Immature natural killer cell (primary cell): ENCODE measurements around the gene GHITM. TPM values are rescaled to one million over a fixed set of nuclear protein-coding genes. Genes with fewer than 3 reads are reported as not detected.
"Not testable (repeated sequence)": the region's sequence is repeated elsewhere in the genome, so short reads cannot be mapped to it uniquely, and the experiment has no call there.

Experiments used
- DNase-seq, 3 donors: peaks; one replicate each; pipeline ENCODE4 v3.0.0; 2022; ENCODE audit warnings: mixed read lengths in 1 of 3
- H3K27ac Mint-ChIP-seq, 6 donors: one replicate each; pipeline ENCODE4 v1.8.0; 2020; ENCODE audit warnings: mixed read lengths in 6 of 6, mild to moderate bottlenecking in 5 of 6, inconsistent platforms in 4 of 6, moderate library complexity in 3 of 6
- H3K27me3 Mint-ChIP-seq, 3 donors: one replicate each; pipeline ENCODE4 v1.8.0; 2020 to 2021; ENCODE audit warnings: low read depth in 3 of 3, mild to moderate bottlenecking in 3 of 3, mixed read lengths in 3 of 3, moderate library complexity in 3 of 3, inconsistent platforms in 1 of 3
- H3K36me3 Mint-ChIP-seq, 3 donors: one replicate each; pipeline ENCODE4 v1.8.0; 2020; ENCODE audit warnings: mixed read lengths in 3 of 3, inconsistent platforms in 2 of 3, mild to moderate bottlenecking in 2 of 3
- H3K4me1 Mint-ChIP-seq, 2 donors: one replicate each; pipeline ENCODE4 v1.8.0; 2020; ENCODE audit warnings: inconsistent platforms in 2 of 2, mild to moderate bottlenecking in 2 of 2, mixed read lengths in 2 of 2, moderate library complexity in 1 of 2
- H3K4me3 Mint-ChIP-seq, 5 donors: one replicate each; pipeline ENCODE4 v1.8.0; 2020; ENCODE audit warnings: mild to moderate bottlenecking in 5 of 5, mixed read lengths in 5 of 5, inconsistent platforms in 3 of 5, moderate library complexity in 3 of 5
- H3K9me3 Mint-ChIP-seq, 6 donors: one replicate each; pipeline ENCODE4 v1.8.0; 2020; ENCODE audit warnings: mild to moderate bottlenecking in 6 of 6, mixed read lengths in 6 of 6, inconsistent platforms in 4 of 6, moderate library complexity in 3 of 6
- polyA plus RNA-seq, 3 donors: library from polyadenylated mRNA; unstranded; fragments of 300-500 nt; fragmentation: Illumina TruSeq; gene quantifications; one replicate each; pipeline ENCODE4 v1.2.3, GENCODE V29; 2021

GHITM gene
- polyA plus RNA-seq, 3 donors from 2014 or later, result 299 to 699 (median 342) TPM

DNA sequence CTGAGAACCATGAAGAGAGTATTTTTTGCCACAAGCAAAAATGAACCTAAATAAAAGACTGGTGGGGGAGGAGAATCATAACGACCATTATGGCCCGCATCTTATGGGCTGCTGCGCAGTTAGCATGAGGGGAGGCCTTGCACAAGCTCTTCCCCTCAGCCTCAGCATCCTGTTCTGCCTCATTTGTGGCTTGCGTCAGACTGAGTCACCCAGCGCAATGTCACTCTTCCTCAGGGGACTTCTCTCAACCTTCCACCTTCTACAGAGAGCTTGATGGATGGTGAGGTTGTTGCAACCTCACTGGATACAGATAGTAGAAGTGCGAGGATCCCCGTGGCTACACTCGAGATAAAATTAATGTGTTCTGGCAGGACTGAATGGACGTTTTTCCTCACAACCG is 17.5 kb downstream of the GHITM start:
- peaks cover 5 to 20% (median 11%) of the 10 kb centered on the region in 3 donors for H3K36me3 Mint-ChIP-seq
- DNase-seq, result peak; percentile 29 to 60 (median 39)
- H3K9me3 Mint-ChIP-seq, result no peaks in the 10 kb centered on the region
- peaks cover 0 to 8% (median 7%) of the 10 kb centered on the region in 3 donors for H3K27me3 Mint-ChIP-seq
- H3K4me3 Mint-ChIP-seq, result peak overlapping the region; percentile 7 to 72 (median 30)
- H3K4me1 Mint-ChIP-seq, result peaks cover 19 to 23% of the 10 kb centered on the region in 2 donors
- peak overlapping the region; percentile 44 to 91 (median 88) for H3K27ac Mint-ChIP-seq

DNA sequence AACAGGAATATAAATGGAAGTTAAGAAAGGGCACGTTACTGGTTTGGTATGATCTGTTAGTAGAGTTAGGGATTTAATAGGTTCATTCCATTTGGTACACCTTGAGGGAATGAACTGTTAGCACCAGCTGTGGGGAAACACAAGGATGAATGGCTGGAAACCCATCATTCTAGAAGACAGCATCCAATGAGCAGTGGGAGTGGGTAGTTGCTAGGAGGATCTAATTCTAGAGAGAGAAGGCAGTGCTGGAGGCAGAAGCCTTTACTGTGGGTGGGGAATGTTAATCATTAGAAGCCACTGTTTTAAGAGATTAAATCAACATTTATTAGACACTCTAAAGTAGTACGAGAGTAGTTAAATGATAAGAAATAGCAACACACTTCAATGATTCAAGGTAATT is 18.8 kb downstream of the GHITM start:
- peaks cover 0 to 9% (median 8%) of the 10 kb centered on the region in 3 donors for H3K27me3 Mint-ChIP-seq
- peaks cover 19 to 23% of the 10 kb centered on the region in 2 donors for H3K4me1 Mint-ChIP-seq
- H3K27ac Mint-ChIP-seq, result peak overlapping the region in 2 of 6 donors; percentile 51 to 62
- H3K9me3 Mint-ChIP-seq, result no peaks in the 10 kb centered on the region
- H3K4me3 Mint-ChIP-seq, result no peak overlapping the region
- peaks cover 5 to 15% (median 6%) of the 10 kb centered on the region in 3 donors for H3K36me3 Mint-ChIP-seq
- DNase-seq, result no peak

DNA sequence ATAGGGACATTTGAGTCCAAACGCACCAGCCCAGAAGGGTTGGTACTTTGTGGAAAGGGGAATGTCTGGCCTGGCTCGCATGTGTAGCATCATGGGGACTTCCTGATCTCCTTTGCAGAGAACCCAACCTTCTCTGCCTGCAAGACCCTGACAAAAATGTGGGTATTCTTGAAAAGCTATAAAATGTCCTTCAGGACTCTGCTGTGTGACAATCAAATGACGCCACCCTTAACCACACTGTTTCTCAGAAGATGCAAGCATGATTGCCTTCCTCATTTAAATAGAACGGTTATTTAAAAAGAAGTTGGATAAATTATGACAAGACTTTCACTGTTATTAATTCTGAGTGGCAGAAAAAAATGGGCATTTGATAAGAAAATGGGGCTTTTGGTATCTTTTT is 19.2 kb downstream of the GHITM start:
- peaks cover 4 to 11% (median 4%) of the 10 kb centered on the region in 3 donors for H3K36me3 Mint-ChIP-seq
- no peaks in the 10 kb centered on the region for H3K9me3 Mint-ChIP-seq
- no peak overlapping the region for H3K4me3 Mint-ChIP-seq
- peaks cover 19 to 23% of the 10 kb centered on the region in 2 donors for H3K4me1 Mint-ChIP-seq
- H3K27me3 Mint-ChIP-seq, result peaks cover 1 to 9% (median 8%) of the 10 kb centered on the region in 3 donors
- peak overlapping the region in 3 of 6 donors; percentile 3 to 51 (median 41) for H3K27ac Mint-ChIP-seq
- no peak for DNase-seq

DNA sequence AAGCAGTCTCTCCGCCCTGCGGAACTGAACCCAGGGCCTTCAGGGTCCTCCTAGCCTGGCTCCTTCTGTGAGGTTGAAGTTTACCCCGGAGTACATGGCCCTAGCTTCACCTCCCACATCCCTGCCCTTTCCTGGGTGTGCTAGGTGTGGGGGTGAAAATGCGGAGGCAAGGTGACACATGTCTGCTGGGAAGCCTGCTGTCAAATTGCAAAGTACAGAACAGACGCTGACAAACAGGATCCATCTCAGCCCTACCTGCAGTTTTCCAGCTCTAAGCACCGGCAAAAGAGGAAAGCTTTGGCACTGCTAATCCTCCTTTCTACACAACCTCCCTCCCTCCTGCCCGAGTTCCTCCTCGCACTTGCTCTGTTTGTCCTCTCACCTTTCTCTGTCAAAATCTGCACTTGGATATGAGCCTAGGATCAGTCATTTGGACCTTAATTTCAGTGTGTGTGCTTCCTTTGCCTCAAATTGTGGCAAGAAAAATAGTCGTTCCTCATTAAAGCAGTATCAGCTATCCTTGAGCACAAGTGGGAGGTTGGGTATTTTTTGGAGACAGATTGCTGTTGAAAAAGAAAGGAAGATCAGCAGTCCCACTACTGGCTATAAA is 19.9 kb downstream of the GHITM start:
- Mint-ChIP-seq H3K27ac (peak overlapping the region in 3 of 6 donors; percentile 3 to 34 (median 29)), H3K9me3 (no peaks in the 10 kb centered on the region), H3K36me3 (peaks cover 0 to 6% (median 4%) of the 10 kb centered on the region in 3 donors), H3K27me3 (peaks cover 1 to 11% (median 8%) of the 10 kb centered on the region in 3 donors), H3K4me3 (no peak overlapping the region), H3K4me1 (peaks cover 19 to 23% of the 10 kb centered on the region in 2 donors)
- DNase-seq, result no peak

DNA sequence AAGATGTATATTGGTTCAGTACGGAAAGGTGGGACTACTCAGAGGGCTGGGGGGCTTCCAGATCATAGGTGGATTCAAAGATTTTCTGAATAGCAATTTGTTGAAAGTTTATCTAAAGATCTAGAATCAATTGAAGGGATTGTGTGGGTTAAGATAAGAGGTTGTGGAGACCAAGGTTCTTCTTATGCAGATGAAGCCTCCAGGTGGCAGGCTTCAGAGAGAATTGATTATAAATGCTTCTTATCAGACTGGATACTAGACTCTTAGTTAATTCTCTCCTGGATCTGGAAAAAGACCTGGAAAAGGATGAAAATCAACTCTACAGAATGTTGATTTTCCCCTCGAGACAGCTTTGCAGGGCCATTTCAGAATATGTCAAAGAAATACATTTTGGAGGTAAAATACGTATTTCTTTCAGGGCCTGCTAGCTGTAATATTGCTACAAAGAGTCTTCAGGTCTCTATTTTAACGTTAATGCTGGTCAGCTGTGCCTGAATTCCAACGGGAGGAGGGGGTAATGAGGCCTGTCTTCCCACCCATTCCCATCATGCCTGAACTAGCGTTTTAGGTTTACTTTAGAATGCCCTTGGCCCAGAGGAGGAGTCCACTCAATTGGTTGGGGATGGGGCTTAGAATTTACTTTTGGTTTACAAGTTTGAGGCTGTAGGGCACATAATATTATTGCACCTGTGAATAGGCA is 21.5 kb downstream of the GHITM start:
- Mint-ChIP-seq H3K4me3 (no peak overlapping the region), H3K9me3 (no peaks in the 10 kb centered on the region), H3K27me3 (peaks cover 2 to 11% (median 6%) of the 10 kb centered on the region in 3 donors), H3K27ac (peak overlapping the region in 1 of 6 donors; percentile 14), H3K4me1 (peaks cover 19 to 23% of the 10 kb centered on the region in 2 donors), H3K36me3 (no peaks in the 10 kb centered on the region)
- no peak for DNase-seq

DNA sequence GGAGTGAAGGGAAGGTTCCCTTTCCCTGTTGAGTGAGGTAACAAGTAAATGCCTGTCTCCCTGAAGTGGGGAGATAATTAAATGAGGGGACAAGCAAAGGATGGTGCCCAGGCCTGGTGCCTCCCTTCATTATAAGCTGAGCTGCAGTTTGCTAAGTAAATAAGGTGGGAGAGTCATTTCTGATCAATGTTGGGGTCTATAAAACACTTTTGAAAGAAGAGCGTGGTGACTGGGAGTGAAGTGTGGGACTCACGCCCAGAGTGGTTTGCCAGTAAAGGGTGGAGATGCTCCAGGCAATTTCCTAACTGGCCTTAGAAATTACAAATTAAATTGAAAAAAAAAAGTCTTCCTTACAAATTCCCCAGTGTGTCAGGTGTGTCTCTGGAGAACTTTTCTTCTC is 24.7 kb downstream of the GHITM start:
- H3K36me3 Mint-ChIP-seq, result peaks cover 0 to 3% (median 0%) of the 10 kb centered on the region in 3 donors
- DNase-seq, result no peak
- peaks cover 0 to 3% (median 0%) of the 10 kb centered on the region in 6 donors for H3K9me3 Mint-ChIP-seq
- peaks cover 2 to 8% (median 3%) of the 10 kb centered on the region in 3 donors for H3K27me3 Mint-ChIP-seq
- H3K4me3 Mint-ChIP-seq, result no peak overlapping the region
- H3K27ac Mint-ChIP-seq, result no peak overlapping the region
- no peaks in the 10 kb centered on the region for H3K4me1 Mint-ChIP-seq

DNA sequence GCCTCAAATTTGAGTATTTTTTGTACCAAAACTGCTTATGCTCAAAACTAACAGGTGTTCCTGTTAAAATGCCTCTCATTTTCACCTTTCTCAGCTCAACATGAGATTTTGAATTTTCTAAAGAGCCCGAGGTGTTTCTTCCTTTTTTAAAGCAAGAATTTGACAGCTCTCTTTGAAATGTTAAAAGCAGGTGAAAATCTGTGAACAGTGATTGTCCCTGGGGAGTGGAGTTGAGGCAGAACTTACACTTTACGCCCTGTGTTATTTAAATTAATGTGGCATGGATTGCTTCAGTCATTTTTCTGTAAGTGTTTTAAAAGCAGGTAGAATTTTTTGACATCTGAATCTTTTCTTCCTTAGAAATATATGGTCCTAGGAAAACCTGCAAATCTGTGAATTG is 25.1 kb downstream of the GHITM start:
- Mint-ChIP-seq H3K36me3 (peaks cover 0 to 3% (median 0%) of the 10 kb centered on the region in 3 donors), H3K4me3 (no peak overlapping the region), H3K27me3 (peaks cover 2 to 8% (median 3%) of the 10 kb centered on the region in 3 donors), H3K27ac (no peak overlapping the region), H3K9me3 (peaks cover 0 to 3% (median 0%) of the 10 kb centered on the region in 6 donors), H3K4me1 (no peaks in the 10 kb centered on the region)
- no peak for DNase-seq

DNA sequence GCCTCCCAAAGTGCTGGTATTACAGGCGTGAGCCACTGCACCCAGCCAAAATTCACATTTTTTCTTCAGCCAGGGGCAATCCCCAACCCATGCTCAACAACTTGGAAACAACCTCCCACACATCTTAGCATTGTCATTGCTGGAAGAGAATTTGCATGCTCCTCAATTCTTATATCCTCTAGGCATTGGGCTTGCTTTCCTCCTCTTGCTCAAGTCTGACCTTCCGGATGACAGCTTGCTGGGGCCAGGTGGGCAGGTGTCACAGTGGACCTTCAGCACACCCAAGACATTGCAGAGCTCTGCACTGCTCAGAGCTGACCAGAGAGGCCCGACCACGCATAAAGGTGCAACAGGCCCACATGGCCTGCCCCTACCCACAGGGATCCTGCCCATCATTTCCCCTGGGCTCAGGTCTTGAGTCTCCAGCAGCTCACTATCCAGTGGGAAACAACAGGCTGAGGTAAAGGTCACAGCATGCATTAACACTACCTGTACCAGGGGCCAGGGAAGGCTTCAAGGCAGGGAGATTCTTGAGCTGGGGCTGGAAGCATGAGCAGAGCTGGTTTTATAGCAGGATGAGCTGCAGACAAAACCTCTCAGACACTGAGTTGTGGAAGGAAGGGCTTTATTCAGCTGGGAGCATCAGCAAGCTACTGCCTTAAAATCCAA is 27.4 kb downstream of the GHITM start:
- no peak for DNase-seq
- Mint-ChIP-seq H3K27ac (no peak overlapping the region), H3K27me3 (peaks cover 0 to 4% (median 3%) of the 10 kb centered on the region in 3 donors), H3K9me3 (peaks cover 0 to 3% (median 0%) of the 10 kb centered on the region in 6 donors), H3K36me3 (peaks cover 0 to 3% (median 0%) of the 10 kb centered on the region in 3 donors), H3K4me3 (no peak overlapping the region), H3K4me1 (no peaks in the 10 kb centered on the region)

DNA sequence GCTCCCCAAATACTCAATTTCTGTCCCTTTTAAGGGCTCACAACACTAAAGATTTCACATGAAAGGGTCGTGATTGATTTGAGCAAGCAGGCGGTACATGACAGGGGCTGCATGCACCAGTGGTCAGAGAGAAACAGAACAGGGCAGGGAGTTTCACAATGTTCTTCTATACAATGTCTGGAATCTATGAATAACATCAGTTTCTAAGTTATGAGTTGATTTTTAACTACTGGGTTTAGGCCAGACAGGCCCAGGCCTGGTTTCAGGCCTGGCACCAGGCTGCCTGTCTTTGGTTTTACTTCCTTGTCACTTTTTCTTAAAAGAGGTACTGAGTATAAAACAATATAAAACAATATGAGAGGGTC is 28.0 kb downstream of the GHITM start:
- H3K27ac Mint-ChIP-seq, H3K9me3 Mint-ChIP-seq, H3K27me3 Mint-ChIP-seq, DNase-seq, H3K4me1 Mint-ChIP-seq, H3K4me3 Mint-ChIP-seq, H3K36me3 Mint-ChIP-seq: not testable (repeated sequence)

DNA sequence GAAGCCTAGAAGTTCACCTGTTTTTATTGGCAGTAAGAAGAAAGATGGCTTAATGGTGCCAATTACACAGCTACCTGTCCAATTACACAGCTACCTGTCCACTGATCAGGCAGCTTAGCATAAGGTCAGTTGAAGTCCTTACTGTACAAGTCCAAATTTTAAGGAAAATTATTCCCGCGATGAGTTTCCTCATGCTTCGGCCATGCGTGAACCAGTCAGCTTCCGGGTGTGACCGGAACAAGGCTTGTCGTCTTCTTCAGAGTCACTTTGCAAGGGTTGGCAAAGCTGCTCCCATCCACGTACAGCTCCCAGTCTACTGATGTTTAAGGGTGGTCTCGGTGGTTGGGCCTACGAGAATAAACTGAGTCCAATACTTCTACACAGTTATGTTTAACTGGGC is 29.1 kb downstream of the GHITM start:
- not testable (repeated sequence) for H3K4me1 Mint-ChIP-seq, H3K9me3 Mint-ChIP-seq, H3K27ac Mint-ChIP-seq, H3K4me3 Mint-ChIP-seq, H3K36me3 Mint-ChIP-seq, H3K27me3 Mint-ChIP-seq, DNase-seq

DNA sequence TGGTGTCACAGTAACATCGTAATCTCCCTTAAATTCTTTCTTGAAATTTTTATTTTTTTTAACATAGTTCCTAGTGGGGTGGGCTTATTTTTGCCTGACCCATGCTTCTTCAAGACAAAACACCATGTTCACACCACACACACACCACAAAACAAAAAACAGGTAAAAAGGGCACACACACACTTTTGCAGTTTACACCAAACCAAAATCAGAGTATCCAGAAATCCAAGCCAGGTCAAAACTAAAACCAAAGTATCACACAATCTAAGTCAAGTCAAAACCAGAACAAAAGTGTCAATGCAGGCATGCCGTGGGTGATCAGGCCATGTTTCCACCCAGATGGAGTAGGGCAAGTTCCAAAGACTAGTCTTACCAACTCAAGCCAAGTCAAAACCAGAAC is 31.9 kb downstream of the GHITM start:
- not testable (repeated sequence) for H3K4me3 Mint-ChIP-seq, DNase-seq, H3K27me3 Mint-ChIP-seq, H3K36me3 Mint-ChIP-seq, H3K9me3 Mint-ChIP-seq
- Mint-ChIP-seq H3K27ac (peak overlapping the region in 1 of 6 donors; percentile 50), H3K4me1 (peaks cover 12 to 17% of the 10 kb centered on the region in 2 donors)

DNA sequence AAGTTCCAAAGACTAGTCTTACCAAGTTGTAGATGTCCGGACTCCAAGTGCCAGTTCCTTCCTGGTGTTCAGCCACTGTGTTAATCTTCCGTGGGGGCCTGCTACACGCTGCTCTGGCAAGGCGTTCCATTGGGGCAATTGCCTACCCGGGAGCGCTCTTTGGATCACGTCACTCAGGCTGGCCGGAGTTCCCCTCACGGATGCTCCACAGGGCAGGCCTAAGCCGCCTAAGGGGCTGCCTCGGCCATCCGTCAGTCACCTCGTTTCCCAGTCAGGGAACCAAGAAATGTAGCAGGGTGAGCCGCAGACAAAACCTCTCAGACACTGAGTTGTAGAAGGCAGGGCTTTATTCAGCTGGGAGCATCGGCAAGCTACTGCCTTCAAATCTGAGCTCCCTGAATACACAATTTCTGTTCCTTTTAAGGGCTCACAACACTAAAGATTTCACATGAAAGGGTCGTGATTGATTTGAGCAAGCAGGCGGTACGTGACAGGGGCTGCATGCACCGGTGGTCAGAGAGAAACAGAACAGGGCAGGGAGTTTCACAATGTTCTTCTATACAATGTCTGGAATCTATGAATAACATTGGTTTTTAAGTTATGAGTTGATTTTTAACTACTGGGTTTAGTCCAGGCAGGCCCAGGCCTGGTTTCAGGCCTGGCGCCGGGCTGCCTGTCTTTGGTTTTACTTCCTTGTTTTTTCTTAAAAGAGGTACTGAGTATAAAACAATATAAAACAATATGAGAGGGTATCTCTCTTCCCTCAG is 32.6 kb downstream of the GHITM start:
- not testable (repeated sequence) for H3K36me3 Mint-ChIP-seq, DNase-seq, H3K4me3 Mint-ChIP-seq, H3K27me3 Mint-ChIP-seq, H3K9me3 Mint-ChIP-seq, H3K27ac Mint-ChIP-seq
- H3K4me1 Mint-ChIP-seq, result peaks cover 12 to 17% of the 10 kb centered on the region in 2 donors

DNA sequence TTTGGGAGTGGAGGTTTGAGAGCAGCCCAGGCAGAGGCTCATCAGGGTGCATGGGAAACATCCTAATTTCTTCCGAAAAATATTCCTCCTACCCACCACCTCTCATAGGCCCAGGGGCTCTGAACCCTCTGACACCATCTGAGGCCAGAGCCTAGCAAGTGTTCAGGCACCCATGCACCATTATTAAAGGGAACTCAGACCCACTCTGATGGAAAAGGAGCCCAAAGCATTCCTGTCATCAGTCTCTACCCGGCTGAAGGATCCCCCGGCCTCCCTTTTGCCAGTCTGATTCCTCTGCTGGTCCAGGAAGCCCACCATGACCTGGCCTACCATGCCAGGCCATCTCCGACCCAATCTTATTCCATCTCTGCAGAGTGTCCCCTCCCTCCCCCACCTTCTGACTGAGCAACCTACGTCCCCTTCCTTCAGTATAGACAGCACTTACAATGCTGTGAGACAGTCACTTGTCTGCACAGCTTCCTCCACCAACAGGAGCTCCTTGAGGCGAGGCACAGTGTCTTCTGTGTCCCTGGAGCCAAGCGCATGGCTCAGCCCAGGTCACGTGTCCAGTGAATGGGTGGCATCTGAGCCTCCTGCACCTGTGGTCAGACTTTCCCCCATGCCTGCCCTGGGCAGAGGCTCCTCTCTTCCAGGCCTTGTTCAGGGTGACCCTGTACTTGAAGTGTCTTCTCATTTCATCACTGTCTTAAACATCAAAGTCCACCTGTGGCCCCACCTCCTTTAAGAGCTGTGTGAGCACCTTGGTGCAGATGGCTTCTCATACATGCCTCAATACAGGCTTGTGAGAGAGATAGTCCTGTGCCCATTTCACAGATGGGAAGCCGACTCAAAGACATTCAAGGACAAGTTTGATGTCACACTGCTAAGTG is 33.4 kb downstream of the GHITM start:
- no peak overlapping the region for H3K4me3 Mint-ChIP-seq
- peak overlapping the region in 1 of 6 donors; percentile 31 for H3K27ac Mint-ChIP-seq

More for the DNA sequence above, 33.4 kb downstream of the GHITM start:
- Mint-ChIP-seq H3K27me3 (peaks cover 0 to 2% (median 2%) of the 10 kb centered on the region in 3 donors), H3K9me3 (no peaks in the 10 kb centered on the region), H3K4me1 (peaks cover 12 to 17% of the 10 kb centered on the region in 2 donors), H3K36me3 (no peaks in the 10 kb centered on the region)
- DNase-seq, result no peak
